HG03378 (cell line): ENCODE data around the gene URB1.
"Not testable (repeated sequence)": the region's sequence is repeated elsewhere in the genome, so short reads cannot be mapped to it uniquely, and the experiment has no call there.

Experiments used
- ATAC-seq: cut with Tn5 transposase; IDR thresholded peaks from one replicate; pipeline ENCODE4 v1.9.1; 2021; ENCODE audit warnings: mild to moderate bottlenecking, moderate library complexity; ENCODE audit not compliant: unreplicated experiment

Gene URB1

GRCh38 chr21:32378956-32379355 is 13.9 kb downstream of the URB1 start:
- ATAC-seq = no peak

GRCh38 chr21:32377991-32378390 is 14.8 kb downstream of the URB1 start:
- no peak for ATAC-seq

GRCh38 chr21:32377506-32377905 is 15.3 kb downstream of the URB1 start:
- ATAC-seq = no peak

- no peak for ATAC-seq
Measured at GRCh38 chr21:32372755-32373154, 20.1 kb downstream of the URB1 start.

GRCh38 chr21:32371913-32372314 is 20.9 kb downstream of the URB1 start:
- no peak for ATAC-seq

GRCh38 chr21:32370998-32371766 is 21.6 kb downstream of the URB1 start:
- ATAC-seq = no peak

- not testable (repeated sequence) for ATAC-seq
Measured at GRCh38 chr21:32368961-32369360, 23.9 kb downstream of the URB1 start.

- ATAC-seq = no peak
Measured at GRCh38 chr21:32368386-32368785, 24.4 kb downstream of the URB1 start.

GRCh38 chr21:32367158-32367557 is 25.7 kb downstream of the URB1 start:
- no peak for ATAC-seq

- no peak for ATAC-seq
Measured at GRCh38 chr21:32366191-32366590, 26.6 kb downstream of the URB1 start.

- no peak for ATAC-seq
Measured at GRCh38 chr21:32364796-32365195, 28.0 kb downstream of the URB1 start.

GRCh38 chr21:32364387-32364786 is 28.4 kb downstream of the URB1 start:
- ATAC-seq = no peak

- no peak for ATAC-seq
Measured at GRCh38 chr21:32360401-32360975, 32.3 kb downstream of the URB1 start.

- no peak for ATAC-seq
Measured at GRCh38 chr21:32359719-32360260, 33.0 kb downstream of the URB1 start.

- ATAC-seq = no peak
Measured at GRCh38 chr21:32356874-32357395, 35.9 kb downstream of the URB1 start.

- no peak for ATAC-seq
Measured at GRCh38 chr21:32353002-32353711, 39.7 kb downstream of the URB1 start.

- no peak for ATAC-seq
Measured at GRCh38 chr21:32352526-32352925, 40.3 kb downstream of the URB1 start.

- ATAC-seq = no peak
Measured at GRCh38 chr21:32351428-32351827, 41.4 kb downstream of the URB1 start.

GRCh38 chr21:32350981-32351380 is 41.8 kb downstream of the URB1 start:
- ATAC-seq = no peak

GRCh38 chr21:32350211-32350980 is 42.4 kb downstream of the URB1 start:
- no peak for ATAC-seq
